SU-DHL-6 (cell line): ENCODE data around the gene PDRG1.

Experiments used
- H2AFZ ChIP-seq: fragments of 200-600 bp; sonication (generic); 2 replicates; pipeline ENCODE4 v1.6.1; 2014; ENCODE audit warnings: low read depth, mild to moderate bottlenecking, moderate library complexity, mixed read lengths, antibody characterized with exemption, low read length; ENCODE audit not compliant: severe bottlenecking
- H3F3A ChIP-seq: fragments of 200-600 bp; shearing (Covaris generic); 2 replicates; pipeline ENCODE4 v1.6.0; 2016; ENCODE audit warnings: antibody characterized with exemption, mild to moderate bottlenecking; ENCODE audit not compliant: insufficient read depth
- H3K27ac ChIP-seq: fragments of 200-600 bp; sonication (generic); 2 replicates; pipeline ENCODE4 v1.5.1; 2016; ENCODE audit warnings: low read depth, mild to moderate bottlenecking, low read length, moderate library complexity, mixed read lengths
- H3K27me3 ChIP-seq: fragments of 200-600 bp; sonication (generic), shearing (Covaris generic); 2 replicates; pipeline ENCODE4 v1.6.0; 2014; ENCODE audit warnings: mild to moderate bottlenecking, low read length
- H3K36me3 ChIP-seq: fragments of 200-600 bp; sonication (generic); 2 replicates; pipeline ENCODE4 v1.6.1; 2014; ENCODE audit warnings: mild to moderate bottlenecking, low read length, mixed read lengths
- H3K4me2 ChIP-seq: fragments of 300-600, 200-600 bp; shearing (Covaris generic), sonication (generic); 2 replicates; pipeline ENCODE4 v1.6.0; 2014; ENCODE audit warnings: low read length, low read depth, mild to moderate bottlenecking; ENCODE audit not compliant: poor library complexity, severe bottlenecking
- H3K4me3 ChIP-seq: fragments of 200-600 bp; sonication (generic); 2 replicates; pipeline ENCODE4 v1.5.1; 2014; ENCODE audit warnings: antibody characterized with exemption, low read length, mild to moderate bottlenecking, mixed read lengths; ENCODE audit not compliant: insufficient read depth, poor library complexity, severe bottlenecking
- H3K79me2 ChIP-seq: fragments of 200-600 bp; sonication (generic); 2 replicates; pipeline ENCODE4 v1.6.1; 2014; ENCODE audit warnings: mild to moderate bottlenecking, low read length, moderate library complexity; ENCODE audit not compliant: insufficient read depth
- H3K9ac ChIP-seq: fragments of 200-600 bp; sonication (generic); 2 replicates; pipeline ENCODE4 v1.7.0; 2014; ENCODE audit warnings: mild to moderate bottlenecking, low read length
- H3K9me2 ChIP-seq: fragments of 200-600 bp; sonication (generic); replicated peaks from 2 replicates; pipeline ENCODE4 v1.6.1; 2014; ENCODE audit warnings: low read length; ENCODE audit not compliant: insufficient read depth
- H3K9me3 ChIP-seq: fragments of 200-600 bp; sonication (generic); 2 replicates; pipeline ENCODE4 v1.6.1; 2014; ENCODE audit warnings: low read length, mixed read lengths; ENCODE audit not compliant: insufficient read depth
- H4K20me1 ChIP-seq: fragments of 200-600 bp; sonication (generic); 2 replicates; pipeline ENCODE4 v1.6.1; 2014; ENCODE audit warnings: low read depth, mild to moderate bottlenecking, antibody characterized with exemption, low read length, moderate library complexity, mixed read lengths
- CTCF ChIP-seq: fragments of 200-600 bp; sonication (generic); IDR thresholded peaks from one replicate; pipeline ENCODE4 v1.5.1; 2017; ENCODE audit warnings: antibody characterized with exemption, mild to moderate bottlenecking, low read length, moderate library complexity; ENCODE audit not compliant: insufficient read depth, poor library complexity, severe bottlenecking
- EZH2phosphoT487 ChIP-seq: fragments of 200-600 bp; sonication (generic), shearing (Covaris generic); conservative IDR thresholded peaks from 2 replicates; pipeline ENCODE4 v1.6.1; 2018; ENCODE audit warnings: mild to moderate bottlenecking, antibody characterized with exemption, low read length, moderate library complexity, mixed read lengths

The PDRG1 gene

GRCh38 chr20:31963889-31964288 is 12.0 kb upstream of the PDRG1 start:
- Histone ChIP-seq H3K79me2 (no peaks in the 10 kb centered on the region), H3K9me2 (no peaks in the 10 kb centered on the region)

GRCh38 chr20:31962761-31963160 is 10.9 kb upstream of the PDRG1 start:
- Histone ChIP-seq H3K36me3 (no peaks in the 10 kb centered on the region), H3K79me2 (no peaks in the 10 kb centered on the region), H3K4me2 (no peak overlapping the region), H3K27ac (no peak overlapping the region), H3K9me2 (no peaks in the 10 kb centered on the region), H3K27me3 (no peaks in the 10 kb centered on the region), H3K9ac (no peak overlapping the region), H2AFZ (no peak overlapping the region), H3K4me3 (no peak overlapping the region), H3F3A (no peaks in the 10 kb centered on the region), H3K9me3 (no peaks in the 10 kb centered on the region), H4K20me1 (no peaks in the 10 kb centered on the region)
- no peak for TF ChIP-seq EZH2phosphoT487
- no peak for TF ChIP-seq CTCF

More at GRCh38 chr20:31963889-31964288, 12.0 kb upstream of the PDRG1 start:
- H3K27me3 ChIP-seq = no peaks in the 10 kb centered on the region
- no peak overlapping the region for H3K9ac ChIP-seq
- H3K27ac ChIP-seq = no peak overlapping the region
- no peak overlapping the region for H3K4me2 ChIP-seq
- no peaks in the 10 kb centered on the region for H4K20me1 ChIP-seq
- TF ChIP-seq CTCF = no peak
- TF ChIP-seq EZH2phosphoT487 = no peak
- no peaks in the 10 kb centered on the region for H3K9me3 ChIP-seq
- no peak overlapping the region for H3K4me3 ChIP-seq
- no peaks in the 10 kb centered on the region for H3F3A ChIP-seq
- no peaks in the 10 kb centered on the region for H3K36me3 ChIP-seq
- no peak overlapping the region for H2AFZ ChIP-seq

- Histone ChIP-seq H3K4me3 (no peak overlapping the region), H4K20me1 (no peaks in the 10 kb centered on the region), H2AFZ (no peak overlapping the region), H3K27me3 (no peaks in the 10 kb centered on the region), H3K27ac (no peak overlapping the region), H3K4me2 (no peak overlapping the region), H3K9ac (no peak overlapping the region), H3K9me3 (no peaks in the 10 kb centered on the region), H3F3A (no peaks in the 10 kb centered on the region), H3K9me2 (no peaks in the 10 kb centered on the region), H3K79me2 (no peaks in the 10 kb centered on the region), H3K36me3 (no peaks in the 10 kb centered on the region)
- TF ChIP-seq EZH2phosphoT487 (no peak), CTCF (no peak)
Observed at GRCh38 chr20:31956556-31957526, 5.0 kb upstream of the PDRG1 start.
